ENCODE measurements around the gene IL16.

Gene IL16

DNA sequence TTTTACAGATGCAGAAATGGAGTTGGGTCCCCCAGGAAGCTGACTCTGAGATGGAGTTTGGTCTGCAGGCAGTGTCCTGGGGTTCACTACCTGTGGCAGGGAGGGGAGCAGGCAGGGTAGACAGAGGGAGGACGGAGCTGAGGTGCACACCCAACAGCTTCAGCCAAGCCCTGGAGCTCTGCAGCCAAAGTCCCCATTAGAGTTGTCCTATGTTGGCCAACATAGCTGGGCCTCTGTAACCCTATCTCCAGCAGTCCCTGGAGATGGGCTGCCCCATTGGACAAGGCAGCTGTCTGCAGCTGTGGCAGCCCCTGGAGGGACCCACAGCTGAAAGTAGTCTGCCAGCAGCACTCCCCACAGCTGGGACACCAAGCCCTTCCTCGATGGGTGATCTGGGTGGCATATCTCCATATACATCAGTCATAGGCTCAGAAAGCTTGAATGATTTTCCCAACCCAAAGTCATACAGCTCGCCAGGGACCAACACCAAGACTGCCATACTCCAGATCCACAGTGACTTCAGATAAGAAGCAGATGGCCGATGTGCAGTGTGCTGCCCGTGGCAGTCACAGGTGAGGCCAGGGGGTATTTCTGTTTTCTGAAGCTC is 95.3 kb downstream of the IL16 start:
- Histone ChIP-seq H3K9me3 (replicated peaks; ENCODE audit: low read length) (no peaks in the 10 kb centered on the region), H3K4me2 (ENCODE audit: low read length) (no peak overlapping the region), H3K4me3 (ENCODE audit: low read length) (no peak overlapping the region), H3K9ac (ENCODE audit: low read depth, low read length) (no peak overlapping the region), H3K4me1 (ENCODE audit: control insufficient read depth, insufficient read depth, low read length) (peaks cover 3% of the 10 kb centered on the region), H3K27me3 (ENCODE audit: control insufficient read depth, insufficient read depth, low read length) (peaks cover 63% of the 10 kb centered on the region), H3K36me3 (ENCODE audit: insufficient read depth, low read length) (no peaks in the 10 kb centered on the region)

DNA sequence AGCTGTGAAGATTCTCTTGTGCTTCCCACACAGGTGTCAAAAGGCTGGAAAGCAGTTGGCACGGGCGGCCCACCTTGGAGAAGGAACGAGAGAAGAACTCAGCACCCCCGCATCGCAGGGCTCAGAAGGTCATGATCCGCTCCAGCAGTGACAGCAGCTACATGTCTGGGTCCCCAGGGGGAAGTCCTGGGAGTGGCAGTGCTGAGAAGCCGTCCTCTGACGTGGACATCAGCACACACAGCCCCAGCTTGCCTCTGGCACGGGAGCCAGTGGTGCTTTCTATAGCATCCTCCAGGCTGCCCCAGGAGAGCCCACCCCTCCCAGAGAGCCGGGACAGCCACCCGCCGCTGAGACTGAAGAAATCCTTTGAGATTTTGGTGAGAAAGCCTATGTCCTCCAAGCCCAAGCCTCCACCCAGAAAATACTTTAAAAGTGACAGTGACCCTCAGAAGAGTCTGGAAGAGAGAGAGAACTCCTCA is 95.9 kb downstream of the IL16 start:
- no peaks in the 10 kb centered on the region for H3K9me3 ChIP-seq (replicated peaks; ENCODE audit: low read length)
- H3K27me3 ChIP-seq (ENCODE audit: control insufficient read depth, insufficient read depth, low read length): peaks cover 57% of the 10 kb centered on the region
- no peaks in the 10 kb centered on the region for H3K36me3 ChIP-seq (ENCODE audit: insufficient read depth, low read length)
- H3K9ac ChIP-seq (ENCODE audit: low read depth, low read length): no peak overlapping the region
- H3K4me3 ChIP-seq (ENCODE audit: low read length): no peak overlapping the region
- peaks cover 8% of the 10 kb centered on the region for H3K4me1 ChIP-seq (ENCODE audit: control insufficient read depth, insufficient read depth, low read length)
- no peak overlapping the region for H3K4me2 ChIP-seq (ENCODE audit: low read length)

DNA sequence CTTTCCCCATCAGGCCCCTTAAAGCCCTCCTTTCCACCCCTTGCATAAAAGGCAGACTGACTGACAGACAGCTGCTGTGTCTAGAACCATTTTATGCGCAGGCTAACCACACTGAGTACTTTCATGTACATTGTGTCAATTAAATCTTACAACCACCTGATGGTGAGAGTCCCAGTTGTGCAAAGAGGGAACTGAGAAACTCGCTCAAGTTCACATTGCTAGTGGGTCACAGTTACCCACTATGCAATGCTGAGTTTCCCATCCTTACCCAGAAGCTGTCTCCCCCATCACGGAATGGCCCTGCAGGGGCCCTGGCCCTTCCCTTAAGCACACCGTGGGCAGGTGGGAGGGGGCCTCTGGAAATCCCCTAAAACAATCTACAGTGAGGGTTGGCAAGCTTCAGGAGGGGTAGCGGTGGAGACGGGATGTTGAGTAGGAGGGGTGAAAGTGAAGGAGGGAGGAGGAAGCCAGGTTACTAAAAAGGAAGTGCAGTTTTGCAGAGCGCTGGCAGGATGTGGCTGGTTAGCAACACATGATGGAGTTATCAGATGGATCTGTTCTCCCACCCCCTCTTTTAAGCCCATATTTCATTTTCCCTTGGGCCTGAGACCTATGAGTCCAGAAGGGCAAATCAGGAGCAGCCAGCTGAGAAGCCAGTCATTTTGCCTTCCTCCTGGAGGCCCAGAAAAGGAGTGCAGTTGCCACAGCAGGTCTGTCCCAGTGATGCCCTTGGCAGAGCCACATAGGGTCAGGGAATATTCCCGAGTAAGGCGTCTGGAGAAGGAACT is 97.2 kb downstream of the IL16 start:
- H3K4me2 ChIP-seq (ENCODE audit: low read length): no peak overlapping the region
- peaks cover 9% of the 10 kb centered on the region for H3K4me1 ChIP-seq (ENCODE audit: control insufficient read depth, insufficient read depth, low read length)
- H3K27me3 ChIP-seq (ENCODE audit: control insufficient read depth, insufficient read depth, low read length): peaks cover 53% of the 10 kb centered on the region
- H3K9me3 ChIP-seq (replicated peaks; ENCODE audit: low read length): no peaks in the 10 kb centered on the region
- no peaks in the 10 kb centered on the region for H3K36me3 ChIP-seq (ENCODE audit: insufficient read depth, low read length)
- no peak overlapping the region for H3K4me3 ChIP-seq (ENCODE audit: low read length)
- no peak overlapping the region for H3K9ac ChIP-seq (ENCODE audit: low read depth, low read length)

DNA sequence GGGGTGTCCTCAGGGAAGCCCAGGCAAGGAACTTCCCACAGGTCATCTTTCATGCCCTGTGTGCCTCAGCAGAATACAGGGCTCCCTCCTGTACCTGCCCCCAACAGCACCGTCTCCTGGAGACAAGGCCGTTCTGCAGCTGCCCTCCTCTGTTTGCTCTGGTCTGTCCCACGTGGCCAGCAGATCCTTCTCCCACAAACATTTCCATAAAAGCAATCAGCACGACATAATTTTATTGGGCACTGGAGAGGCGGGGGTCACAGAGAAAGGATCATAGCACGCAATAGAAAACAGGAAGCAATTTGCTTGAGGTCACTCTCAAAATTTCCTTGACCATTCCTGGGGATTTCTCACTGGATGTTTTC is 97.8 kb downstream of the IL16 start:
- Histone ChIP-seq H3K9ac (ENCODE audit: low read depth, low read length) (no peak overlapping the region), H3K27me3 (ENCODE audit: control insufficient read depth, insufficient read depth, low read length) (peaks cover 51% of the 10 kb centered on the region), H3K4me2 (ENCODE audit: low read length) (no peak overlapping the region), H3K9me3 (replicated peaks; ENCODE audit: low read length) (no peaks in the 10 kb centered on the region), H3K36me3 (ENCODE audit: insufficient read depth, low read length) (no peaks in the 10 kb centered on the region), H3K4me3 (ENCODE audit: low read length) (no peak overlapping the region), H3K4me1 (ENCODE audit: control insufficient read depth, insufficient read depth, low read length) (peaks cover 9% of the 10 kb centered on the region)

DNA sequence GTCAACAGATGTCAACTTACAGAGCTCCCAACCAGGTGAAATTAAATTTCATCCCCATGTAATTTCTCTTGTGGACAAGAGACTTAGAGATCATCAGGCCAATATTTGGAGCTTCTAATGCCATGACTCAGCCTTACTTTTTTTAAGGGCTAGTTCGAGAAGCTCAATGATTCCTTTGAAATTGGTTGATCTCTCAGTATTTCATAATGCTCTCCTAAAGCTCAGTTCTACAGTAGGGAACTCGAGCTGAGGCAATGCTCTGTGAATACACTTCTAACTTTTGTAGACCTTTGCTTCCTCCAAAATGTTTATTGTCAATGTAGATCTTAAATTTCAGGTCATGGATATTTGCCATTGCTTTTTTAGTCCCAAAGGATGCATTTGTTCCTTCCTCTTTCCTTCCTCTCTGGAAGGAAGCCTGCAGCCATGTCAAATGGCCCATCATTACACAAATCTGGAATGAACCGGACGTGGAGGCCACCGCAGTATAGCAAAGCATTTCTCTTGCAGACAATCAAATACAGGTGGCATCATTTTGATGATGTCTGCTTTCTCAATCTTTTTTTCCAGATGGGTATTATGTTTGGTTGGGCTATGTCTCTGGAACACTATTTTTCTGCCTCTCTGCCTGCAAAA is 98.9 kb downstream of the IL16 start:
- no peaks in the 10 kb centered on the region for H3K36me3 ChIP-seq (ENCODE audit: insufficient read depth, low read length)
- no peak overlapping the region for H3K4me3 ChIP-seq (ENCODE audit: low read length)
- H3K4me1 ChIP-seq (ENCODE audit: control insufficient read depth, insufficient read depth, low read length): peaks cover 9% of the 10 kb centered on the region
- H3K9me3 ChIP-seq (replicated peaks; ENCODE audit: low read length): no peaks in the 10 kb centered on the region
- no peak overlapping the region for H3K9ac ChIP-seq (ENCODE audit: low read depth, low read length)
- no peak overlapping the region for H3K4me2 ChIP-seq (ENCODE audit: low read length)
- H3K27me3 ChIP-seq (ENCODE audit: control insufficient read depth, insufficient read depth, low read length): peaks cover 46% of the 10 kb centered on the region

DNA sequence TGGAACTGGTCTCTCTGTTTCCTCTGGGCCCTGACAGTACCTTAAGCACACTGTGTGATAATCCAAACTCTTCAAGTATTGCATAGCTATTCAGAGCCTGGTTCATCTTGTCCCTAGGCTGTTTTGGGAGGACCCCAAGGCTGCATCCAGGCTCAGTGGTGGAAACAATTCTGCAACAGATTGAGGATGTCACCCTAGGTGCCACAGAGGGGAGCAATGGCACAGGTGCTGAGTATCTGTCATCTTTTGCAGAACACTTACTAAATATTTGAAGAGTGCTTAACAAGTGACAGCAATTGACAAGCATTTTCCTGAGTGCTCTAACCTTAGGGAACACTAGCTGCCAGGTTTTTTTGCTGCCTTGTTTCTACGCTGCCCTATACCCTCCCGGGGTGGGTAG is 99.5 kb downstream of the IL16 start:
- Histone ChIP-seq H3K4me2 (ENCODE audit: low read length) (no peak overlapping the region), H3K4me1 (ENCODE audit: control insufficient read depth, insufficient read depth, low read length) (peaks cover 9% of the 10 kb centered on the region), H3K9ac (ENCODE audit: low read depth, low read length) (no peak overlapping the region), H3K27me3 (ENCODE audit: control insufficient read depth, insufficient read depth, low read length) (peaks cover 42% of the 10 kb centered on the region), H3K36me3 (ENCODE audit: insufficient read depth, low read length) (no peaks in the 10 kb centered on the region), H3K9me3 (replicated peaks; ENCODE audit: low read length) (no peaks in the 10 kb centered on the region), H3K4me3 (ENCODE audit: low read length) (no peak overlapping the region)

DNA sequence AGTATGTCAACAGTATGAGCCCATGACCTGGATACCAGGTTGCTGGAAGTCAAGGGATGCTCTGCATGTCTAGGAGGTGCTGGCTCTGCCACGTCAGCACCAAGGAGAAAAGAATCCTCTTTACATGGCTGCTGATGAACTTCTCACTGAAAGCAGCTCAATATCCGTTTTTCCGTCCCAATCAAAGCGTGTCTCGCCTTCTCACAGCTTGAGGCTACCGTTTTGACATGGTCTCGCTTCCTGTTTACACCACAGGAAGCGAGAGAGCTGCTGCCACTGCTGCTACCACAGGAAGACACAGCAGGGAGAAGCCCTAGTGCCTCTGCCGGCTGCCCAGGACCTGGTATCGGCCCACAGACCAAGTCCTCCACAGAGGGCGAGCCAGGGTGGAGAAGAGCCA is 100.0 kb downstream of the IL16 start:
- Histone ChIP-seq H3K9ac (ENCODE audit: low read depth, low read length) (no peak overlapping the region), H3K4me1 (ENCODE audit: control insufficient read depth, insufficient read depth, low read length) (peaks cover 9% of the 10 kb centered on the region), H3K4me2 (ENCODE audit: low read length) (no peak overlapping the region), H3K27me3 (ENCODE audit: control insufficient read depth, insufficient read depth, low read length) (peaks cover 37% of the 10 kb centered on the region), H3K36me3 (ENCODE audit: insufficient read depth, low read length) (no peaks in the 10 kb centered on the region), H3K4me3 (ENCODE audit: low read length) (no peak overlapping the region), H3K9me3 (replicated peaks; ENCODE audit: low read length) (no peaks in the 10 kb centered on the region)

DNA sequence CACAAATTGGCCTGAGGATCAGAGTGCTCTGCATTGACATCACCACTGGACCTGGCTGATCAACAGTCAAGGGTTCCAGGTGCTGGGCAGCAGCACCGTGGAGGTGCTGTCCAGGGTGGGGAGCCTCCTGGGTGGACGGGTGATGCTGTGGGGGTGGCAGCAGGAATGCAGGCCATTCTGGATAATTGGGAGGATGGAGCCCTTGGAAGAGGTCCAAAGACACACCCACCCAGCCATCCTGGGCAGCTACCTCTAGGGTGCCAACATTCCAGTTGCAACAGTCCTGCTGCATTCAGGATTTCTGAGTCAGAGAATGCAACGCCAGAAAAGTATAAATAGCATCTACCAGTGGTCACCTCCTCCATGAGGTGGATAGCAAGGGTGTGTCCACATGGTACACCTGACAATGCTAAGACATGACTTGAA is 100.5 kb downstream of the IL16 start:
- no peak overlapping the region for H3K4me3 ChIP-seq (ENCODE audit: low read length)
- H3K27me3 ChIP-seq (ENCODE audit: control insufficient read depth, insufficient read depth, low read length): peaks cover 32% of the 10 kb centered on the region
- no peaks in the 10 kb centered on the region for H3K9me3 ChIP-seq (replicated peaks; ENCODE audit: low read length)
- H3K36me3 ChIP-seq (ENCODE audit: insufficient read depth, low read length): no peaks in the 10 kb centered on the region
- H3K4me1 ChIP-seq (ENCODE audit: control insufficient read depth, insufficient read depth, low read length): peaks cover 9% of the 10 kb centered on the region
- H3K4me2 ChIP-seq (ENCODE audit: low read length): no peak overlapping the region
- H3K9ac ChIP-seq (ENCODE audit: low read depth, low read length): no peak overlapping the region

DNA sequence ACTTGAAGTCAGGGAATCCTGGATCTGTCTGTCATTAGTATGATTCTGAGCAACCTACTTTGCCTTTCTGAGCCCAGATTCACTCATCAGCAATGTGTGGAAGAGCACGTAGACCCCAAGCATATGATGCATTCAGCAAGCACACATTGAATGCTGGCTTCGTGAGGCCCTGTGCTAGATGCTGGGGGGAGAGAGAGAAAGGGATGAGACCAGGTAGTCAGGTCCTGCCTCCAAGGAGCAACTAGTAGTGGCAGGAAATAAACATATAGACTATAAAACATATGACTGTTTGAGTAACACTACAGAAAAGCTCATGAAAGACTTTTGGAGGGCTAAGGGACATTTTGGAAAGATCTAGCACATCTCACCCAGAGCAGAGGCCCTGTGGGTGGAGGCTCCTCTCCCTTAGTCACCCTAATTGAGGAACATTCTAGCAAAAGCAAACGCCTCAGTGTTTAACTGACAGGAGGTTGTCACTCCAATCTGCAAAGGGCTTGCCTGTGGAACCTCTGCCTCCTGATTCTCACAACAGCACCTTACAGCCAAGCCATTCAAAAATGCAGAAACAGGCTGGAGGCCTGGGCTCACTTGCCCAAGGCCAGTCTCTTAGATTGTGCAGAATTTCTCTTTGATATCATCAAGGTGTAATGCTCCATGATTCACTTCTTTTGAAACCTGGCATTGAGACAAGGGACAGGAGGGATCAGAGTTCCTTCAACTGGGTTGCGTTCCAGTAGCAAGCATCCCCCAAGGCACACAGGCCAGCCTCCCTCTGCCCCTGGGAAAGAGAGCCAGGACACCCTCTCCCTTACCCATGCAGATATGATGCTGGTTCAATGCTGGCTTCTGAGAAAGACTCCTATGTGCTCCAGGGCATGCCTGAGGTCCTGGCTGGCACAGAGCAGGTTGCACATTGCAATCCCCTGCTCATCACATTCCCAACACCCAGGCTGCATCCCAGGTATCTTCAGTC is 101.2 kb downstream of the IL16 start:
- Histone ChIP-seq H3K4me3 (ENCODE audit: low read length) (no peak overlapping the region), H3K4me1 (ENCODE audit: control insufficient read depth, insufficient read depth, low read length) (peaks cover 9% of the 10 kb centered on the region), H3K36me3 (ENCODE audit: insufficient read depth, low read length) (no peaks in the 10 kb centered on the region), H3K9ac (ENCODE audit: low read depth, low read length) (no peak overlapping the region), H3K4me2 (ENCODE audit: low read length) (no peak overlapping the region), H3K9me3 (replicated peaks; ENCODE audit: low read length) (no peaks in the 10 kb centered on the region), H3K27me3 (ENCODE audit: control insufficient read depth, insufficient read depth, low read length) (peaks cover 30% of the 10 kb centered on the region)

DNA sequence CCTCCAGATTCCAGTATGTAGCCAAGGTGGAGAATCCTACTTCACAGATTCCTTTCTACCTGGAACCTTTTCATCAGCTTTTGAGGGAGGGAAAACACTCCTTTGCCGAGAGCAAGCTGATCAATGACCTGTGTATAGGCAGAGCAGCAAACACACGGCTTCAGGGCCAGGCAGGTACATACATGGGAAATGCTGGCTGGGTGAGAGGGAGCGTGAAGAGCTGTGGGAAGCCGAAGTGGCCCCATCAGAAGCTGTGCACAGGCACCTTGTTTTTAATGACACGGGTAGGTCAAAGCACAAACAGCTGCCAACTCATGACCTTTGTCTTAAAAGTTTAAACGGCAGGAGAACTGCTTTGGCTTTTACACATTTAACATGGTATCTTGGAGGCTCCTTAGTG is 101.9 kb downstream of the IL16 start:
- Histone ChIP-seq H3K4me3 (ENCODE audit: low read length) (no peak overlapping the region), H3K9me3 (replicated peaks; ENCODE audit: low read length) (no peaks in the 10 kb centered on the region), H3K9ac (ENCODE audit: low read depth, low read length) (no peak overlapping the region), H3K36me3 (ENCODE audit: insufficient read depth, low read length) (no peaks in the 10 kb centered on the region), H3K4me2 (ENCODE audit: low read length) (no peak overlapping the region), H3K4me1 (ENCODE audit: control insufficient read depth, insufficient read depth, low read length) (peaks cover 11% of the 10 kb centered on the region), H3K27me3 (ENCODE audit: control insufficient read depth, insufficient read depth, low read length) (peaks cover 28% of the 10 kb centered on the region)

DNA sequence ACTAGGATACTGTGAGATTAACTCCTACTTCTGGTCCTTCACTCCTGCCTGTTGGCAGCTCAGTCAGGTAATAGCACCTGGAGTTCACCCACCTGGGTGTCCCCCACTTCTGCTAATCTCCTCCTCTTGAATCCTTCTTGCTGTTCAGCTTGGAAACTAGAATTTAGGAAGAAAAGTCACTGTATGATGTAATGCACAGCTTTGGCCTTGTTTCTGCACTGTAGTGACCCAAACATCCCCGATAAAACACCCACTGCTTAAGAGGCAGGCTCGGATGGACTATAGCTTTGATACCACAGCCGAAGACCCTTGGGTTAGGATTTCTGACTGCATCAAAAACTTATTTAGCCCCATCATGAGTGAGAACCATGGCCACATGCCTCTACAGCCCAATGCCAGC is 102.5 kb downstream of the IL16 start:
- H3K4me2 ChIP-seq (ENCODE audit: low read length): no peak overlapping the region
- peaks cover 16% of the 10 kb centered on the region for H3K4me1 ChIP-seq (ENCODE audit: control insufficient read depth, insufficient read depth, low read length)
- no peak overlapping the region for H3K9ac ChIP-seq (ENCODE audit: low read depth, low read length)
- no peak overlapping the region for H3K4me3 ChIP-seq (ENCODE audit: low read length)
- H3K36me3 ChIP-seq (ENCODE audit: insufficient read depth, low read length): no peaks in the 10 kb centered on the region
- H3K27me3 ChIP-seq (ENCODE audit: control insufficient read depth, insufficient read depth, low read length): peaks cover 23% of the 10 kb centered on the region
- no peaks in the 10 kb centered on the region for H3K9me3 ChIP-seq (replicated peaks; ENCODE audit: low read length)
